ENCODE data around the gene TFR2. TPM values are rescaled to one million over a fixed set of nuclear protein-coding genes. Genes with fewer than 3 reads are reported as not detected.

Gene TFR2
- total and polyA plus RNA-seq, 2 donors (not counting 3 experiments of a cell fraction or from before 2014, with no cell fraction given): 0.37 to 0.60 TPM

DNA sequence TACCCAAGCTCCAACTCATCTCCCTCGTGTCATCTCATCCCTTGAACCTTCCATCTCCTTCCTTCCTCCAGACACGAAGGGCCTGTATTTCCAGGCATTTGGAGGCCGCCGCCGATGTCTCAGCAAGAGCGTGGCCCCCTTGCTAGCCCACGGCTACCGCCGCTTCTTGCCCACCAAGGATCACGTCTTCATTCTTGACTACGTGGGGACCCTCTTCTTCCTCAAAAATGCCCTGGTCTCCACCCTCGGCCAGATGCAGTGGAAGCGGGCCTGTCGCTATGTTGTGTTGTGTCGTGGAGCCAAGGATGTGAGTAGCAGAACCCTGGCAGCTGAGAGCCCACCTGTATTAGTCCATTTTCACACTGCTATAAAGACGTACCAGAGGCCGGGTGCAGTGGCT is 49.8 kb downstream of the TFR2 start:
- FAIRE-seq (no peak), DNase-seq (ENCODE audit: low read depth, low spot score) (no peak)
- Histone ChIP-seq H3K9ac (replicated peaks; ENCODE audit: extremely low read depth, insufficient read depth, low read length) (no peak overlapping the region), H3K4me2 (ENCODE audit: insufficient read depth, low read length) (no peak overlapping the region), H3K79me2 (ENCODE audit: control insufficient read depth, insufficient read depth, low read length) (no peaks in the 10 kb centered on the region), H2AFZ (ENCODE audit: low read depth, low read length) (no peak overlapping the region), H3K9me3 (replicated peaks; ENCODE audit: control insufficient read depth, insufficient read depth, low read length) (no peaks in the 10 kb centered on the region), H3K27ac (ENCODE audit: insufficient read depth, low read depth, low read length) (no peak overlapping the region), H3K27me3 (ENCODE audit: control insufficient read depth in 2 of 2, insufficient read depth in 2 of 2, low read length in 2 of 2) (peaks cover 0 to 6% of the 10 kb centered on the region in 2 experiments), H3K4me1 (ENCODE audit: control insufficient read depth, extremely low read depth, insufficient read depth, low read length) (peaks cover 3% of the 10 kb centered on the region), H3K9me1 (replicated peaks; ENCODE audit: control insufficient read depth, extremely low read depth, insufficient read depth, low read length) (no peaks in the 10 kb centered on the region), H3K4me3 (replicated peaks in 1 of 3; ENCODE audit: insufficient read depth in 1 of 3, low read depth in 1 of 3, low read length in 3 of 3) (no peak overlapping the region), H3K36me3 (ENCODE audit: control insufficient read depth in 2 of 2, extremely low read depth in 1 of 2, insufficient read depth in 2 of 2, low read length in 2 of 2) (no peaks in the 10 kb centered on the region), H4K20me1 (replicated peaks; ENCODE audit: control insufficient read depth, extremely low read depth, insufficient read depth, low read length) (no peaks in the 10 kb centered on the region)
- ChIA-PET CTCF (interaction anchor here (3.8 kb wide), 1 partner anchor 32 kb away, joined by 31 read pairs; no protein-coding TSS in a partner anchor), POLR2A (no interaction called here)
- no TSS peak for BruUV-seq (replicated peaks)
- intact Hi-C loops (cut with micrococcal nuclease): no loop called here
- TF ChIP-seq EZH2 (IDR thresholded peaks at IDR 0.05; ENCODE audit: borderline replicate concordance, low read depth, low read length, severe bottlenecking) (no peak), GATA2 (IDR thresholded peaks at IDR 0.05; ENCODE audit: insufficient read depth, insufficient read length, low read depth, low read length) (no peak), POLR2A (IDR thresholded peaks at IDR 0.05; ENCODE audit: low read depth, low read length) (no peak), FOS (IDR thresholded peaks at IDR 0.05; ENCODE audit: borderline replicate concordance, insufficient read depth, low read length) (no peak), JUN (IDR thresholded peaks at IDR 0.05; ENCODE audit: borderline replicate concordance, insufficient read depth, insufficient read length, low read depth) (no peak), MYC (IDR thresholded peaks at IDR 0.05; ENCODE audit: low read depth, low read length) (no peak), POLR2AphosphoS5 (IDR thresholded peaks at IDR 0.05; ENCODE audit: insufficient read depth, low read depth, low read length) (no peak)
- TF ChIP-seq, protein P1, sequence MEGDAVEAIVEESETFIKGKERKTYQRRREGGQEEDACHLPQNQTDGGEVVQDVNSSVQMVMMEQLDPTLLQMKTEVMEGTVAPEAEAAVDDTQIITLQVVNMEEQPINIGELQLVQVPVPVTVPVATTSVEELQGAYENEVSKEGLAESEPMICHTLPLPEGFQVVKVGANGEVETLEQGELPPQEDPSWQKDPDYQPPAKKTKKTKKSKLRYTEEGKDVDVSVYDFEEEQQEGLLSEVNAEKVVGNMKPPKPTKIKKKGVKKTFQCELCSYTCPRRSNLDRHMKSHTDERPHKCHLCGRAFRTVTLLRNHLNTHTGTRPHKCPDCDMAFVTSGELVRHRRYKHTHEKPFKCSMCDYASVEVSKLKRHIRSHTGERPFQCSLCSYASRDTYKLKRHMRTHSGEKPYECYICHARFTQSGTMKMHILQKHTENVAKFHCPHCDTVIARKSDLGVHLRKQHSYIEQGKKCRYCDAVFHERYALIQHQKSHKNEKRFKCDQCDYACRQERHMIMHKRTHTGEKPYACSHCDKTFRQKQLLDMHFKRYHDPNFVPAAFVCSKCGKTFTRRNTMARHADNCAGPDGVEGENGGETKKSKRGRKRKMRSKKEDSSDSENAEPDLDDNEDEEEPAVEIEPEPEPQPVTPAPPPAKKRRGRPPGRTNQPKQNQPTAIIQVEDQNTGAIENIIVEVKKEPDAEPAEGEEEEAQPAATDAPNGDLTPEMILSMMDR (IDR thresholded peaks at IDR 0.05; ENCODE audit: extremely low read depth in 1 of 2, insufficient read depth in 1 of 2, low read depth in 1 of 2, low read length in 2 of 2): no peak
- TF ChIP-seq, protein P2, sequence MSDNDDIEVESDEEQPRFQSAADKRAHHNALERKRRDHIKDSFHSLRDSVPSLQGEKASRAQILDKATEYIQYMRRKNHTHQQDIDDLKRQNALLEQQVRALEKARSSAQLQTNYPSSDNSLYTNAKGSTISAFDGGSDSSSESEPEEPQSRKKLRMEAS (IDR thresholded peaks at IDR 0.05; ENCODE audit: insufficient read depth, insufficient read length): no peak
- dilution Hi-C loops (cut with MboI; ENCODE audit: extremely low pct_ligation_motif_present, low sequenced_read_pairs): no loop called here
